ENCODE data around the gene HORMAD2.
A peak's percentile ranks its signal among the peaks of the same experiment; 100 is the strongest.
"Not testable (repeated sequence)": the region's sequence is repeated elsewhere in the genome, so short reads cannot be mapped to it uniquely, and the experiment has no call there.

The HORMAD2 gene

GRCh38 chr22:30206944-30207343 lies 126.7 kb downstream of the HORMAD2 start:
- no peak for DNase-seq (ENCODE audit: low read depth in 1 of 2, low spot score in 1 of 2)

GRCh38 chr22:30208631-30209603 lies 128.7 kb downstream of the HORMAD2 start:
- no peak for DNase-seq (ENCODE audit: low read depth in 1 of 2, low spot score in 1 of 2)

DNA sequence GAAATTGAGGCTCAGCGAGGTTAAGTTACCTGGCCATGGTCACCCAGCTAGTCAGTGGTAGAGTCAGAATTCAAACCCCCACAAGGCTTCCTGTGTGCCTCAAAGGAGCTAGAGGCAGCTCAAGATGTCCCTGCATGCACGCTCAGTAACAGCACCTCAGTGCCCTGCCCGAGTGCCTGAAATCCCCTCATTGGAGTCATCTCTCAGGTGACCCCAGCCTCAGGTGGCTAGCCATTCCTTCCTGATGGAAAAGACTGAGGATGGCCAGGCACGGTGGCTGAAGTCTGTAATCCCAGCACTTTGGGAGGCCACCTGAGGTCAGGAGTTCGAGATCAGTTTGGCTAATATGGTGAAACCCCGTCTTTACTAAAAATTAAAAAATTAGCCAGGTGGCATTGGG lies 129.4 kb downstream of the HORMAD2 start:
- no peak for DNase-seq (ENCODE audit: low read depth in 1 of 2, low spot score in 1 of 2)

DNA sequence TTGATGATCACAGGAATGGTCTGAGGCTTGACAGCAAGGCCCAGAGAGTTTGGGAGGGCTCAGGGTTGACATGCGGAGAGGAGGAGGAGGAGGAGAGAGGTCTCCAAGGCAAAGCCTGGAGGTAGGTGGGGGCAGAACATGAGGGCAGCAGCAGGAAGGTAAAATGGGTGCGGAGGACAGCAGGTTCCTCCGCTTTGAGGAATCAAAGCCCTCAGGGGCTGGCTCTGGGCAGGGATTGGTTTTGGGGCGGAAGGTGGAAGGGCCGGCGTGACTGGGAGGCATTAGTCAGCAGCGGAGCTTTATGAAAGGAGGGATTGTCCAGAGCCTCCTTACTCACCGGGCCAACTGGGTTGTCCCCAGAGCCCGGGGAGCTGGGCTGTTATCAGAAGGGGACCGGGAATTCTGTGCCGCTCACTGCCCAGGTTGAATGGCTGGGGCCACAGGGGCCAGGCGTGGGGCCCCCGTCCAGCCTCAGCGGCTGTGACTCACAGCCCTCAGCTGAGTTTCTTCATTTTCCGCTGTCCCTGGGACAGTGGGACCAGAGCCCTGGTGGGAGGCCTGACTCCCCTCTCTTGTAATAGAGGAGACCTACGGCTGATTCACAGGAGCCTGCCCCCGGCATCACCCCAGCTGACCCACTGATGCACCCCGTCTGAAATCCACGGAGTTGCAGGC lies 130.1 kb downstream of the HORMAD2 start:
- no peak for DNase-seq (ENCODE audit: low read depth in 1 of 2, low spot score in 1 of 2)

DNA sequence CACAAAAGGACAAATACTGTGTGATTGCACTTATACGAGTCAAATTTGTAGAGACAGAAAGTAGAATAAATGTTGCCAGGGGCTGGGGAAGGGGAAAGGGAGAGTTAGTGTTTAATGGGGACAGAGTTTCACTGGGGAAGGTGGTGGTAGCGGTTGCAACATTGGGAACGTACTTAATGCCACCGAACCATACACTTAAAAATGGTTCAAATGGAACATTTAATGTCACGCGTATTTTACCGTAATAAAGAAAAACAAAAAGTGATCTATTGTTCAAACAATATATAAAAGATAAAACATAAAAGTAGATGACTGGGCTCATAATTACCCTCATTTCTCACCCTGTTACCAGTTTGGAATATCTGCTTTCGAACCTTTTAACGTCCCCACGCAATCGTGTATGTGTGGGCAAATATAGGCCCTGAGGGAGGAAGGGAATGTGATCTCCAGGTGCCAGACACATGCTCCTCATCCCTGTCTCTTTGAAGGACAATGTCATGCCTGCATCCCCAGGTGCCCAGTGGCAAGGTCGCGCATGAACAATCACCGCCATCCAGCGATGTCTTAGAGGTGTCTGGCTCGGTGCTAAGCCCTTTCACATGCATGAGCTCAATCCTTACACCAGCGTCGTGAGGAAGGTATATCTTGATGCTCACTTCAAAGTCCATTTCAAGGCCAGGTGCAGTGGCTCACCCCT lies 131.0 kb downstream of the HORMAD2 start:
- DNase-seq (ENCODE audit: low read depth in 1 of 2, low spot score in 1 of 2) = no peak

DNA sequence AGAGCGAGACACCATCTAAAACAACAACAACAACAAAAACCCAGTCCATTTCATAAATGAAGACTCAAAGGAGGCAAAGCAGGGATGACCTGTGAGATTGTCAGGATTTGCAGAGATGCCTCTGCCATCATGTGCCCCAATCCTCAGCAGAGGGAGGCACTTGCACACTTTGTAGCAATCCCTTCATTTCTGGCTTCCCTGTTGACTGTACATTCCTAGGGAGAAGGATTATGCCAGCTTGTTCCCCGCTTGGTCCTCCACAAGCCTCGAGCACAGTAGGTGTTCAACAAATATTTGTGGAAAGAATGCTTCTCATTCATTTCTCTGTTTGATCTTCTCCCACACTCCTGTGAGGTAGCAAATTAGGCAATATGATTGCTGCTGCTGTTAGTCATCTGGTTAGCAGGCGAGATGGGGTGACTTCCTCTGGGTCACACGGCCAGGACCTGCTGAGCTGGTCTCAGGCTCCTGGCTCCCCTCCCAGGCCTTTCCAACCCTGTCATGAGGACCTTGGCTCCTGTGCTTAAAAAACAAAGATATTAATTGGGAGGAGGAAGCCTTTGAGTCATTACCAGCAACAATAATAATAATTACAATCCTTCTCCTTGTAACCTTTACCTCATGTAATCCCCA lies 132.2 kb downstream of the HORMAD2 start:
- DNase-seq (ENCODE audit: low read depth in 1 of 2, low spot score in 1 of 2) = no peak

DNA sequence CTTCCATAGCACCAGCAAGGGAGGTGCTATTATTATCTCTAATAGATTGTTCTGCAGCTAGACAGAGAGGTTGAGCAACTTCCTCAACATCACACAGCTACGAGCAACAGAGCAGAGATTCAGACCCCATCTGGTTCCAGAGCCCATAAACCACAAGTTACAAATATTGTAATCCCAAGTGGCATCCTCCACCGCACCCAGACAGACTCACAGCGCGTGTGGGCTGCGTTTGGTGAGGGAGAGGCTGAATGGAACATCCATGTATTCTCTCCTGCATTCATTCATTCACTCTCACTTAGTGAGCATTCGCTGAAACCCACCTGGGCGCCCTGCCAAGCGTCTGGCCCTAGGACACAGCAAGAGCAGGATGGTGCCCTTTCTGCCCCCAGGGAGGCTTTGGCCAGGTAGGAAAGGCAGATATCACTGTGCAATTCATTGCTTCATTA lies 132.8 kb downstream of the HORMAD2 start:
- DNase-seq (ENCODE audit: low read depth in 1 of 2, low spot score in 1 of 2) = no peak

- no peak for DNase-seq (ENCODE audit: low read depth in 1 of 2, low spot score in 1 of 2)
These were observed 134.6 kb downstream of the HORMAD2 start for GRCh38 chr22:30214703-30215407.

- not testable (repeated sequence) for DNase-seq (ENCODE audit: low read depth in 1 of 2, low spot score in 1 of 2)
These were observed 136.0 kb downstream of the HORMAD2 start for GRCh38 chr22:30216272-30216671.

DNA sequence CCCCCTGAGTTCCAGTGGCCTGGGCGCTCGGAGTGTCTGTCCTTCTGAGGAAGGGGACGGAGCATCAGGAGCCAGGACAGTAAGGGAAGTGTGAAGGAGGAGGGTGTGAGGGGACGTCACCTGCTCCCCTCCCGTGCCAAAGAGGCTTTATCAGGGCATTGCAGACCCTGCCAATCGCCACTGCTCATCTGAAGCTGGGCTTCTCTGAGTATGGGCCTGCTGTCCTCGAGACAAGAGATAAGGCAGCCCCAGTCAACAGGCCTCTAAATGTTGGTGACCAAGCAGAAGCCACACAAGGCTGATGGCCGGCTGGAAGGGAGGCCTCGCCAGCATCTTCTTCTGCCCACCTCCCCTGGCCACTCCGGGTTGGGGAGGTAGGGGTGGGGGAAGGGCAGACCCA lies 136.4 kb downstream of the HORMAD2 start:
- no peak for DNase-seq (ENCODE audit: low read depth in 1 of 2, low spot score in 1 of 2)

- no peak for DNase-seq (ENCODE audit: low read depth in 1 of 2, low spot score in 1 of 2)
These were observed 137.7 kb downstream of the HORMAD2 start for GRCh38 chr22:30217698-30218560.

DNA sequence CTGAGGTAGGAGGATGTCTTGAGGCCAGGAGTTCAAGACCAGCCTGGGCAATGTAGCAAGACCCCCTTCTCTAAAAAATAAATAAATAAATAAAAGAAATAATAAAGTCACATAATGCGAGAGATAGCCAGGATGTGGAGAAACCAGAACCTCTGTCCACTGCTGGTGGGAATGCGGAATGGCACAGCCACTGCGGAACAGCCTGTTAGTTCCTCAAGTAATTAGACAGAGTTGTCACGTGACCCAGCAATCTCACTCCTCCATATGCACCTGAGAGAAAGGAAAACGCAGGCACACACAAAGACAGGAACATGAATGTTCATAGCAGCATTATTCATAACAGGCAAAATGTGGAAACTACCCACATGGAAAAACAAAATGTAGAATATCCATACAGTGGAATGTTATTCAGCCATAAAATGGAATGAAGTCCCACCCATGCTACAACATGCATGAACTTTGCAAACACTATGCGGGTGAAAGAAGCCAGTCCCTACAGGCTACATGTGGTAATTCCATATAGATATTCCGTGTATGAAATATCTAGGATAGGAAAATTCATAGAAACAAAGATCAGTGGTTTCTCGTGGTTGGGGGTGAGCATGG lies 138.9 kb downstream of the HORMAD2 start:
- DNase-seq (ENCODE audit: low read depth in 1 of 2, low spot score in 1 of 2) = no peak

DNA sequence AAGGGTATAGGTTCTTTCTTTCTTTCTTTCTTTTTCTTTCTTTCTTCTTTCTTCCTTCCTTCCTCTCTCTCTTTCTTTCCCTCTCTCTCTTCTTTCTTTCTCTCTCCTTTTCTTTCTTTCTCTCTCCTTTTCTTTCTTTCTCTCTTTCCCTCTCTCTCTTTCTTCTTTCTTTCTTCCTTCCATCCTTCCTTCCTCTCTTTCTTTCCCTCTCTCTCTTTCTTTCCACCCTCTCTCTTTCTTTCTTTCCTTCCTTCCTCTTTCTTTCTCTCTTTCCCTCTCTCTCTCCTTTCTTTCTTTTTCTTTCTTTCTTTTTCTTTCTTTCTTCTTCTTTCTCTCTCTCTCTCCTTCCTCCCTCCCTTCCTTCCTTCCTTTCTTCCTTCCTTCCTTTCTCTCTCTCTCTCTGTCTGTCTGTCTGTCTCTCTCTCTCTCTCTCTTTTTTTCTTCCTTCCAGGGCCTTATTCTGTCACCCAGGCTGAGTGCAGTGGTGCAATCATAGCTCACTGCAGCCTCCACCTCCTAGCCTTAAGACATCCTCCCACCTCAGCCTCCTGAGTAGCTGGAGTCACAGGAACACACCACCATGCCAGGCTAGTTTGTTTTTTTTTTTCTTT lies 139.5 kb downstream of the HORMAD2 start:
- DNase-seq (ENCODE audit: low read depth in 1 of 2, low spot score in 1 of 2) = no peak

- DNase-seq (ENCODE audit: low read depth in 1 of 2, low spot score in 1 of 2) = no peak
These were observed 140.2 kb downstream of the HORMAD2 start for GRCh38 chr22:30220338-30221012.

DNA sequence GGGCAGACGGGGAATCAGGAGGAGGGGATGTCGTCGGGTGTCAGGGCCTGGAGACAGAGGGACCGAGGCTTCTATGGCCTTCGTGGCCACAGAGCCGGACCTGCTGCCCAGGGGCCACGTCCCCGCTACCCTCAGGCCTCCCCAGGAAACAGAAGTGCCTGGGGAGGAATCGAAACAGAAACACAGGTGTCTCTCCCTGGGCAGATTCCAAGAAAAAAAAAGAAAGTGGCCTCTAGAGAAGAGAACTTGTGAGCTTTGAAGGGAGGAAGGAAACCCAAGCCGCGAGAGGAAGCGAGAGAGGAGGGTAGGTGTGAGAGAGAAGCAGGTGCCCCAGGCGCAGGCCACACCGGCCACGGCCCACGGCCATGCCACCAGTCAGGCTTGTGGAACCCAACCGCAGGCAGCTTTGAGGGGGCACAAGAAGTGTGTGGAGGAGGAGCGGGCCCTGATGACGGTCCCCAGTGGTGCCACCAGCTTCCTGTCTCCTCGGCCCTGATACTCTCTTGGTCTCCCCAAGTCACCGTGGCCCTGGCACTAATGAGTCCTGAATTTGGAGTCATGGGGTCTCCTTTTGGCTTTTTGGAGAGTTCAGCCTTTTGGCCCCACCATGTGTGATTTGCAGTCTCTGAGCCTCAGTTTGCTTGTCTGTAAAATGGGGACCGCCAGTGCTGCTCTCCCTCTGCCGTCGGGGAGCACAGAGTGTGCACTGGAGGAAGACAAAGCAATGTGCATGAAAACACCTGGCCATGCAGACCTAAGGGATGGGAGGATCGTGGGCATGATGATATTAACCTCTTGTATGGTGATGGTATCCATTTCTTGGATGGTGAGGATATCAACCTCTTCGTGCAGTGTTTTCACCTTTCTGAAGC lies 141.1 kb downstream of the HORMAD2 start:
- DNase-seq (ENCODE audit: low read depth in 1 of 2, low spot score in 1 of 2) = peak in 1 of 2 donors; percentile 10

DNA sequence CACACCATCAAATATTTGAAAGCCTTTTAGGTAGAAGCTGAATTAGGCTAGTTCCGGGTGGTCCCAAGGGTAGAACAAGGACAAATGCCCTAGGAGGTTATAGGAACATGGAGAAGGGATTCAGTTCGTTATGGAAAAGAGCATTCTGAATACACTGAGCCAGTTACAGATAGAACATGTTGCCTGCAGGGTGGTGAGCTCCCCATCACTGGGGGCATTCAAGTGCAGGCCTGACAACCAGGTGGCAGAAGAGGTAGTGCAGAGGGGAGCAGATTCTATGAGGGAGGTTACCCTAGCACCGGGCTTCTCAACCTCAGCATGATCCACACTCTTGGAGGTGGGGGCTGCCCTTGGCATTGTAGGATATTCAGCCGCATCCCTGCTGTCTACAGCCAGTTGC lies 142.1 kb downstream of the HORMAD2 start:
- no peak for DNase-seq (ENCODE audit: low read depth in 1 of 2, low spot score in 1 of 2)

DNA sequence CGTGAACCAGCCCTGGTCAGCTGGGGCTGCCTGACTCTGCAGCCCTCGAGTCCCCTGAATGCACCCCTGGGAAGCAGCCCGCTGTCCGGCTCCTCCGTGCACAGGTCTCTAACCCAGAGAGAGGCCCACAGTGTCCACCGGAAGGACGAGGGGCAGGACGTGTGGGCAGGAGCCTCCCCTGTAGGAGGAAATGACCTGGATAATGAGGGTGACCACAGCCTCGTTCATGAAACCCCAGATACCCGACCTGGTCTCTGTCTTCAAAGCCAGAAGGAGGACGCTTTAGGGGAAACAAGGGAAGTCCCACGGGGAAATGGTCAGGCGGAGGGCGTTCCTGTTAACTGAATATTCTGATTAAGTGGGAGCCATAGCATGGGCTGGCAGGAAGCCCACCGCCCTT lies 143.0 kb downstream of the HORMAD2 start:
- DNase-seq (ENCODE audit: low read depth in 1 of 2, low spot score in 1 of 2) = no peak

Measured in activated T-helper 1 cell treated with anti-CD3 and anti-CD28 coated beads, Interleukin-2, amount 50 U/mL, for 16 hours (primary cell).